Fibroblast of skin of scalp (primary cell): ENCODE measurements around the gene TEK.
A peak's percentile ranks its signal among the peaks of the same experiment; 100 is the strongest.

ENCODE experiments used
- DNase-seq: peaks from one replicate; pipeline ENCODE4 v3.0.0-alpha.2; 2013

TEK gene

DNA sequence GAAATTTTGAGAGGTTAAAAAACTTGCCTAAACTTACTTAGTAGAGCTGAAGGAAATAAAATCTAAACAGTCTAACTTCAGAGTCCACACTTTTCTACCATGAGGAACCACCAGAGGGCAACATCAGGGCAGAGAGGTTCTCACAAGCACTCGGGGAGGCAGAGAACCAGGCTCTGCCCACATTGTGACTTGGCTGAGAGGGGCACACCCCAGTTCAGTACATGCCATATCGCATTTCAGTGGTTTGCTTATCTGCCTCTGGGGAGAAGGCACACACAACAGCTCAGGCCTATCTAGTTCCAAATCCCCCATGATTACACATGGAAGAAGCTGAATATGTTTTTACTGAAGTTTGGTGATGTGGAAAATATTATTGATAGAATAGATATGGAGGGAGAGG lies 138.7 kb downstream of the TEK start:
- DNase-seq: peak; percentile 51

GRCh38 chr9:27248702-27249101 lies 139.7 kb downstream of the TEK start:
- peak; percentile 2 for DNase-seq

- DNase-seq: no peak
These were observed 149.6 kb downstream of the TEK start for GRCh38 chr9:27258662-27259061.

- DNase-seq: no peak
These were observed 151.9 kb downstream of the TEK start for GRCh38 chr9:27260789-27261516.

GRCh38 chr9:27261517-27262211 lies 152.6 kb downstream of the TEK start:
- no peak for DNase-seq

DNA sequence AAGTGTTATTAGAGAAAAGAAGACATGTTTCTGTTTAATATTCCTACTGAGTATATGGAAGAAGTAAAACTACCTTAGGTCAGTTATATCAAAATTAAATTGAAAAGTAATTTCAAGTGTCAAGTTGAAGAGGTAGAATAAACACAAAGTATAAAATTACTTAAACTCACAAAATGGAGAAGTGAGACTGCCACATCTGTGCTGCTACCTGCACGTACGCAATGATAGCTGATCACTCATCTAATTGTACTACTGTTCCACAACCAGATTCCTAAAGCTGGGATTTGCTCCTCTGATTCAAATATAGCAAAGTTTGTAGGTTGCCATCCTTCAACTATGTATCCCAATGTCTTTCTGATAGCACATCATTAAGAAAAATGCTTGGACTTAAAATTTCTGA lies 163.1 kb downstream of the TEK start:
- no peak for DNase-seq

DNA sequence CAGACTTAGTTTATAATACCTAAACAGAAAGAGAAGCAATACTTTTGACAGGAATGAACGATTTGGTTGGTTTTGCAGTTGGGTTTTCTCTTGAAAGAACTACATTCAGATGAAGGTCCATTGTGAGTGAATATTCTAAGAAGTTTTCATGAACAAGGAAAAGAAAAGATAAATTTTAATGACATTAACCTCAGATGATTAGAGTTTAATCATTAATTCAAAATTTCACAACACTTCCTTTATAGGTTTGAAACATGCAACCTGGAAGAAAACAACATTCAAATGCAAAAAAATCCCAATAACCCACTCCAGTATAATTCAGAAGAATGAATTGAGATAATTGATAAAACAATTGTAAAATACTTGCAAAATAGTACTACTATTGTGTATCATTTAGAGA lies 164.2 kb downstream of the TEK start:
- no peak for DNase-seq

GRCh38 chr9:27276193-27277030 lies 167.4 kb downstream of the TEK start:
- peak; percentile 63 for DNase-seq

GRCh38 chr9:27278374-27278773 lies 169.3 kb downstream of the TEK start:
- no peak for DNase-seq

DNA sequence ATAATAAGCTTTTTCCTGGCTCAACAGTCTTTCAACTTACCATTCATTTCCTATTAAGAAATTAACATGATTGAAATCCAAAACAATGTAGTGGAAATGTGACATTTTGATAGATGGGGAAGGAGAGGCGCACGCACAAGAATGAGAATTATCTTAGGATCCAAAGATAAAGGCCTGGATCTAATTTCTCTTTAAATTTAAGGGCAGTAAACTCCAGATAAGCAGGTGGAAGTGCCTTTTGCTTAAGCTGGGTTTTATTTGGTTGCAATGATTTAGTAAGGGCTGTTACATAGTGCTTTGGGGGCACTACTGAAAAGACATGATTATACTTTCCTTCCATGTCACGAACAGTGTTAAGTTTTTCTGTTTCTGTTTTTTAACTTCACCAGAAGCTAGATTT lies 170.6 kb downstream of the TEK start:
- no peak for DNase-seq
